HCT116 (cell line): ENCODE measurements around the gene COL5A2.

Experiments used
- EZH2 ChIP-seq: fragments of 200-600 bp; sonication (generic); IDR thresholded peaks from 2 replicates; pipeline ENCODE4 v1.6.1; 2017; ENCODE audit warnings: antibody characterized with exemption, mixed run types
- POLR2A ChIP-seq: IDR thresholded peaks from 2 replicates; pipeline ENCODE4 v1.7.0; 2011; ENCODE audit warnings: borderline replicate concordance; ENCODE audit not compliant: insufficient read depth, insufficient read length; ENCODE audit errors: extremely low read depth
- POLR2AphosphoS5 ChIP-seq: IDR thresholded peaks from 2 replicates; pipeline ENCODE4 v1.6.1; 2011; ENCODE audit warnings: mild to moderate bottlenecking, low read depth, low read length, moderate library complexity
- YY1 ChIP-seq: IDR thresholded peaks from 2 replicates; pipeline ENCODE4 v1.6.1; 2011; ENCODE audit warnings: low read length, low read depth, moderate library complexity, mild to moderate bottlenecking; ENCODE audit not compliant: insufficient replicate concordance; ENCODE audit errors: extremely low read depth
- TF ChIP-seq, protein P1 (sequence below): IDR thresholded peaks from 2 replicates; pipeline ENCODE4 v1.6.1; 2012

- TF ChIP-seq POLR2AphosphoS5 = no peak
- no peak for TF ChIP-seq POLR2A
- no peak for TF ChIP-seq EZH2
- TF ChIP-seq, protein P1, sequence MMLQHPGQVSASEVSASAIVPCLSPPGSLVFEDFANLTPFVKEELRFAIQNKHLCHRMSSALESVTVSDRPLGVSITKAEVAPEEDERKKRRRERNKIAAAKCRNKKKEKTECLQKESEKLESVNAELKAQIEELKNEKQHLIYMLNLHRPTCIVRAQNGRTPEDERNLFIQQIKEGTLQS = no peak
- TF ChIP-seq YY1 = no peak
Measured at GRCh38 chr2:189102735-189103134, 76.8 kb downstream of the COL5A2 start.
